Peyer's patch (tissue), 4 donors: ENCODE results near the gene SULF2.

Experiments used
- POLR2A ChIP-seq, 2 donors: fragments of 450-650 bp; IDR thresholded peaks; one replicate each; pipeline ENCODE4 v1.5.1; 2017; ENCODE audit warnings: antibody characterized with exemption in 2 of 2, mild to moderate bottlenecking in 2 of 2, moderate library complexity in 2 of 2
- TF ChIP-seq, protein P1 (sequence below), 6 experiments: fragments of 450-650 bp in 4 of 6; fragments of 200-600 bp in 2 of 6; sonication (generic) in 1 of 6; IDR thresholded peaks; one replicate each; pipeline ENCODE4 v1.5.1; 2017 to 2019; ENCODE audit warnings: antibody characterized with exemption in 6 of 6, mild to moderate bottlenecking in 3 of 6, moderate library complexity in 1 of 6

DNA sequence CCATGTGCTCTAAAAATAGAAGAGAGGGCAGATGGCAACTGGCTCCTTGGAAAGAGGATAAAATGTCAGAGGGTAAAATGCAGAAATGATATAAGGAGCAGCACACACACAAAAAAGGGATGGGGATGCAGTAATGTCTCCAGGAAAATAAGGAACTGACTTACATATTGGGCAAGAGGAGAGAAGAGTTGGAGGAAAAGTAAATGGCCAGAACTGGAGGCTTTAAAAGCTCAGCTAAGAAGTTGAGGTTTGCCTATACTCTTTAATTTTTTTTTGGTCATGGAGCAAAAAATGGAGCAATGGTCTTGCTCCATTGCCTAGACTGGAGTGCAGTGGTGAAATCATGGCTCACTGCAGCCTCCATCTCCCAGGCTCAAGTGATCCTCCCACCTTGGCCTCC is 93.7 kb downstream of the SULF2 start:
- TF ChIP-seq, protein P1, sequence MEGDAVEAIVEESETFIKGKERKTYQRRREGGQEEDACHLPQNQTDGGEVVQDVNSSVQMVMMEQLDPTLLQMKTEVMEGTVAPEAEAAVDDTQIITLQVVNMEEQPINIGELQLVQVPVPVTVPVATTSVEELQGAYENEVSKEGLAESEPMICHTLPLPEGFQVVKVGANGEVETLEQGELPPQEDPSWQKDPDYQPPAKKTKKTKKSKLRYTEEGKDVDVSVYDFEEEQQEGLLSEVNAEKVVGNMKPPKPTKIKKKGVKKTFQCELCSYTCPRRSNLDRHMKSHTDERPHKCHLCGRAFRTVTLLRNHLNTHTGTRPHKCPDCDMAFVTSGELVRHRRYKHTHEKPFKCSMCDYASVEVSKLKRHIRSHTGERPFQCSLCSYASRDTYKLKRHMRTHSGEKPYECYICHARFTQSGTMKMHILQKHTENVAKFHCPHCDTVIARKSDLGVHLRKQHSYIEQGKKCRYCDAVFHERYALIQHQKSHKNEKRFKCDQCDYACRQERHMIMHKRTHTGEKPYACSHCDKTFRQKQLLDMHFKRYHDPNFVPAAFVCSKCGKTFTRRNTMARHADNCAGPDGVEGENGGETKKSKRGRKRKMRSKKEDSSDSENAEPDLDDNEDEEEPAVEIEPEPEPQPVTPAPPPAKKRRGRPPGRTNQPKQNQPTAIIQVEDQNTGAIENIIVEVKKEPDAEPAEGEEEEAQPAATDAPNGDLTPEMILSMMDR (IDR thresholded peaks at IDR 0.05): no peak
- TF ChIP-seq POLR2A (IDR thresholded peaks at IDR 0.05): no peak
